Gastroesophageal sphincter (tissue), 3 donors: ENCODE data around the gene AGBL3.
A peak's percentile ranks its signal among the peaks of the same experiment; 100 is the strongest.

Experiments
- EP300 ChIP-seq: sonication (generic); formaldehyde crosslinking; IDR thresholded peaks from one replicate; pipeline ENCODE4 v1.6.1; 2017; ENCODE audit warnings: antibody characterized with exemption, mild to moderate bottlenecking
- POLR2A ChIP-seq, 2 donors: fragments of 450-650 bp; IDR thresholded peaks; one replicate each; pipeline ENCODE4 v1.6.1; 2017; ENCODE audit warnings: antibody characterized with exemption in 2 of 2, mild to moderate bottlenecking in 2 of 2, moderate library complexity in 1 of 2
- POLR2AphosphoS5 ChIP-seq: sonication (generic); formaldehyde crosslinking; IDR thresholded peaks from one replicate; pipeline ENCODE4 v1.6.1; 2017; ENCODE audit warnings: antibody characterized with exemption
- TF ChIP-seq, protein P1 (sequence below), 4 experiments: fragments of 200-600 bp in 2 of 4; fragments of 450-650 bp in 2 of 4; sonication (generic) in 1 of 4; IDR thresholded peaks; one replicate each; pipeline ENCODE4 v1.5.1; 2017 to 2019; ENCODE audit warnings: antibody characterized with exemption in 4 of 4, mild to moderate bottlenecking in 2 of 4, moderate library complexity in 2 of 4

GRCh38 chr7:134963036-134963435 lies 23.3 kb upstream of the AGBL3 start:
- TF ChIP-seq, protein P1, sequence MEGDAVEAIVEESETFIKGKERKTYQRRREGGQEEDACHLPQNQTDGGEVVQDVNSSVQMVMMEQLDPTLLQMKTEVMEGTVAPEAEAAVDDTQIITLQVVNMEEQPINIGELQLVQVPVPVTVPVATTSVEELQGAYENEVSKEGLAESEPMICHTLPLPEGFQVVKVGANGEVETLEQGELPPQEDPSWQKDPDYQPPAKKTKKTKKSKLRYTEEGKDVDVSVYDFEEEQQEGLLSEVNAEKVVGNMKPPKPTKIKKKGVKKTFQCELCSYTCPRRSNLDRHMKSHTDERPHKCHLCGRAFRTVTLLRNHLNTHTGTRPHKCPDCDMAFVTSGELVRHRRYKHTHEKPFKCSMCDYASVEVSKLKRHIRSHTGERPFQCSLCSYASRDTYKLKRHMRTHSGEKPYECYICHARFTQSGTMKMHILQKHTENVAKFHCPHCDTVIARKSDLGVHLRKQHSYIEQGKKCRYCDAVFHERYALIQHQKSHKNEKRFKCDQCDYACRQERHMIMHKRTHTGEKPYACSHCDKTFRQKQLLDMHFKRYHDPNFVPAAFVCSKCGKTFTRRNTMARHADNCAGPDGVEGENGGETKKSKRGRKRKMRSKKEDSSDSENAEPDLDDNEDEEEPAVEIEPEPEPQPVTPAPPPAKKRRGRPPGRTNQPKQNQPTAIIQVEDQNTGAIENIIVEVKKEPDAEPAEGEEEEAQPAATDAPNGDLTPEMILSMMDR (IDR thresholded peaks at IDR 0.05) = no peak
- TF ChIP-seq POLR2A (IDR thresholded peaks at IDR 0.05) (no peak), POLR2AphosphoS5 (peak; percentile 36), EP300 (no peak)
